HCT116 (cell line): ENCODE measurements around the gene NCDN. TPM values are rescaled to one million over a fixed set of nuclear protein-coding genes. Genes with fewer than 3 reads are reported as not detected.

Source experiments
- ATAC-seq: fragments of 200-7000 bp; cut with Tn5 transposase; 2 replicates; pipeline ENCODE4 v1.9.1; 2020; ENCODE audit warnings: mild to moderate bottlenecking, moderate library complexity
- BruUV-seq: library from RNA; stranded (reverse); fragments of 400-500 nt; replicated peaks from 2 replicates; lab custom pipeline; 2021; lab: Mats Ljungman, UMichigan
- CTCF ChIA-PET: fragments of 300-600 bp; sonication (Branson Sonifier 250); formaldehyde crosslinking; loops from one replicate; lab custom pipeline; 2021; ENCODE audit warnings: antibody characterized with exemption; lab: Charles Lee
- POLR2A ChIA-PET: fragments of 300-600, 350-600 bp; sonication (Branson Sonifier 250); formaldehyde crosslinking; loops from one replicate; lab custom pipeline; 2021; ENCODE audit warnings: antibody characterized with exemption; lab: Charles Lee
- RAD21 ChIA-PET, 2 experiments: fragments of 300-600 bp; sonication (Branson Sonifier 250); formaldehyde crosslinking; loops; one replicate each; lab custom pipeline; 2023; ENCODE audit warnings: low total read pairs in 2 of 2; ENCODE audit not compliant: uncharacterized antibody in 2 of 2, unreplicated experiment in 2 of 2, low non-redundant PET in 1 of 2; lab: Charles Lee
- DNase-seq: peaks from one replicate; pipeline ENCODE4 v3.0.0-alpha.2; 2010; ENCODE audit warnings: low read depth, low spot score
- H2AFZ ChIP-seq: fragments of 200-600 bp; shearing (Covaris generic), sonication (generic); 2 replicates; pipeline ENCODE4 v1.6.1; 2017; ENCODE audit warnings: low read depth, mixed run types, mixed read lengths, antibody characterized with exemption, low read length; ENCODE audit not compliant: poor library complexity, severe bottlenecking
- H3K27ac ChIP-seq: 2 replicates; pipeline ENCODE4 v1.5.1; 2012; ENCODE audit warnings: low read depth, low read length
- H3K27me3 ChIP-seq: fragments of 200-600 bp; sonication (generic); 2 replicates; pipeline ENCODE4 v1.6.1; 2016; ENCODE audit warnings: mixed run types, low read length, mixed read lengths; ENCODE audit not compliant: insufficient read depth
- H3K36me3 ChIP-seq, 2 experiments: fragments of 200-500 bp in 1 of 2; fragments of 200-600 bp in 1 of 2; sonication (Bioruptor generic) in 1 of 2; sonication (generic) in 1 of 2; 2 replicates each; pipeline versions ENCODE4 v1.5.1 to v1.6.1; 2014 to 2016; ENCODE audit warnings: low read length in 2 of 2, inconsistent platforms in 1 of 2, mixed read lengths in 1 of 2, mixed run types in 1 of 2; ENCODE audit not compliant: insufficient read depth in 2 of 2, control insufficient read depth in 1 of 2
- H3K4me1 ChIP-seq, 2 experiments: fragments of 200-600 bp in 1 of 2; sonication (generic) in 1 of 2; 2 replicates each; pipeline versions ENCODE4 v1.5.1 to v1.6.1; 2012 to 2017; ENCODE audit warnings: low read length in 2 of 2, inconsistent platforms in 1 of 2, mild to moderate bottlenecking in 1 of 2, mixed read lengths in 1 of 2, mixed run types in 1 of 2, moderate library complexity in 1 of 2; ENCODE audit not compliant: insufficient read depth in 2 of 2, control insufficient read depth in 1 of 2
- H3K4me2 ChIP-seq: fragments of 200-600 bp; sonication (generic); 2 replicates; pipeline ENCODE4 v1.6.1; 2017; ENCODE audit warnings: mixed run types, low read length, mixed read lengths
- H3K4me3 ChIP-seq, 2 experiments: fragments of 200-600 bp in 1 of 2; sonication (generic) in 1 of 2; replicated peaks in 1 of 2; 2 replicates each; pipeline ENCODE4 v1.5.1; 2011 to 2016; ENCODE audit warnings: low read length in 2 of 2, control low read depth in 1 of 2, low read depth in 1 of 2, mild to moderate bottlenecking in 1 of 2, mixed read lengths in 1 of 2, mixed run types in 1 of 2
- H3K79me2 ChIP-seq: fragments of 200-600 bp; sonication (generic); 2 replicates; pipeline ENCODE4 v1.6.1; 2017; ENCODE audit warnings: mild to moderate bottlenecking, mixed run types, low read length, moderate library complexity, mixed read lengths; ENCODE audit not compliant: insufficient read depth
- H3K9ac ChIP-seq: fragments of 200-600 bp; sonication (generic); 2 replicates; pipeline ENCODE4 v1.6.1; 2016; ENCODE audit warnings: low read length, mixed read lengths
- H3K9me2 ChIP-seq: fragments of 200-600 bp; sonication (generic), shearing (Covaris generic); 2 replicates; pipeline ENCODE4 v1.6.1; 2017; ENCODE audit warnings: mixed run types, mild to moderate bottlenecking, moderate library complexity; ENCODE audit not compliant: insufficient read depth
- H3K9me3 ChIP-seq, 2 experiments: fragments of 200-500 bp in 1 of 2; fragments of 200-600 bp in 1 of 2; sonication (Bioruptor generic) in 1 of 2; sonication (generic) in 1 of 2; 2 replicates each; pipeline ENCODE4 v1.6.1; 2014 to 2017; ENCODE audit warnings: low read length in 2 of 2, mixed read lengths in 2 of 2, inconsistent platforms in 1 of 2, low read depth in 1 of 2, mild to moderate bottlenecking in 1 of 2, mixed run types in 1 of 2, moderate library complexity in 1 of 2; ENCODE audit not compliant: control insufficient read depth in 1 of 2, insufficient read depth in 1 of 2
- H4K20me1 ChIP-seq: fragments of 200-600 bp; sonication (generic), shearing (Covaris generic); 2 replicates; pipeline ENCODE4 v1.6.1; 2017; ENCODE audit warnings: mixed run types, mild to moderate bottlenecking, moderate library complexity; ENCODE audit not compliant: insufficient read depth
- CBX3 ChIP-seq: IDR thresholded peaks from 2 replicates; pipeline ENCODE4 v1.6.1; 2012; ENCODE audit warnings: low read depth
- CEBPB ChIP-seq: IDR thresholded peaks from 2 replicates; pipeline ENCODE4 v1.6.1; 2012; ENCODE audit warnings: low read depth
- ELF1 ChIP-seq: IDR thresholded peaks from 2 replicates; pipeline ENCODE4 v1.6.1; 2012; ENCODE audit warnings: low read depth, borderline replicate concordance
- EZH2phosphoT487 ChIP-seq: fragments of 200-600 bp; IDR thresholded peaks from 2 replicates; pipeline ENCODE4 v1.6.1; 2018; ENCODE audit warnings: antibody characterized with exemption, borderline replicate concordance
- FOSL1 ChIP-seq: IDR thresholded peaks from 2 replicates; pipeline ENCODE4 v1.6.1; 2012; ENCODE audit warnings: low read depth
- RAD21 ChIP-seq: IDR thresholded peaks from 2 replicates; pipeline ENCODE4 v1.6.1; 2012; ENCODE audit warnings: low read depth, mild to moderate bottlenecking
- SP1 ChIP-seq: IDR thresholded peaks from 2 replicates; pipeline ENCODE4 v1.6.1; 2012; ENCODE audit warnings: low read depth
- TCF7L2 ChIP-seq: IDR thresholded peaks from 2 replicates; pipeline ENCODE4 v1.7.0; 2011; ENCODE audit warnings: borderline replicate concordance, inconsistent platforms; ENCODE audit not compliant: insufficient read depth, insufficient read length; ENCODE audit errors: extremely low read depth
- ZNF274 ChIP-seq: fragments of 200-500 bp; sonication (Bioruptor generic); IDR thresholded peaks from 2 replicates; pipeline ENCODE4 v1.6.1; 2014; ENCODE audit warnings: mild to moderate bottlenecking, low read depth, low read length, inconsistent platforms
- intact Hi-C: fragments of 100-400 bp; cut with micrococcal nuclease; formaldehyde crosslinking; loops from 2 replicates; pipeline ENCODE4 v1.10.0; 2022
- total RNA-seq: library from RNA; stranded (reverse); gene quantifications from one replicate; pipeline ENCODE4 v1.2.1, GENCODE V29; 2021; ENCODE audit not compliant: unreplicated experiment
- TF ChIP-seq, protein P1 (sequence below): IDR thresholded peaks from 2 replicates; pipeline ENCODE4 v1.6.1; 2012
- TF ChIP-seq, protein P2 (sequence below): IDR thresholded peaks from 2 replicates; pipeline ENCODE4 v1.6.1; 2011; ENCODE audit warnings: mild to moderate bottlenecking, low read length, moderate library complexity; ENCODE audit not compliant: insufficient replicate concordance; ENCODE audit errors: extremely low read depth
- TF ChIP-seq, protein P3 (sequence below), 3 experiments: fragments of 200-600 bp in 1 of 3; sonication (generic) in 1 of 3; IDR thresholded peaks in 2 of 3; conservative IDR thresholded peaks in 1 of 3; 2 replicates each; pipeline ENCODE4 v1.5.1; 2012 to 2017; ENCODE audit warnings: low read depth in 2 of 3, low read length in 2 of 3, antibody characterized with exemption in 1 of 3, borderline replicate concordance in 1 of 3, control low read depth in 1 of 3, mild to moderate bottlenecking in 1 of 3, mixed read lengths in 1 of 3, mixed run types in 1 of 3, moderate library complexity in 1 of 3; ENCODE audit not compliant: insufficient read depth in 1 of 3
- TF ChIP-seq, protein P4 (sequence below): IDR thresholded peaks from 2 replicates; pipeline ENCODE4 v1.6.1; 2012; ENCODE audit warnings: low read depth

Gene NCDN
- total RNA-seq, 1 experiment from 2014 or later, result 24.5 TPM

DNA sequence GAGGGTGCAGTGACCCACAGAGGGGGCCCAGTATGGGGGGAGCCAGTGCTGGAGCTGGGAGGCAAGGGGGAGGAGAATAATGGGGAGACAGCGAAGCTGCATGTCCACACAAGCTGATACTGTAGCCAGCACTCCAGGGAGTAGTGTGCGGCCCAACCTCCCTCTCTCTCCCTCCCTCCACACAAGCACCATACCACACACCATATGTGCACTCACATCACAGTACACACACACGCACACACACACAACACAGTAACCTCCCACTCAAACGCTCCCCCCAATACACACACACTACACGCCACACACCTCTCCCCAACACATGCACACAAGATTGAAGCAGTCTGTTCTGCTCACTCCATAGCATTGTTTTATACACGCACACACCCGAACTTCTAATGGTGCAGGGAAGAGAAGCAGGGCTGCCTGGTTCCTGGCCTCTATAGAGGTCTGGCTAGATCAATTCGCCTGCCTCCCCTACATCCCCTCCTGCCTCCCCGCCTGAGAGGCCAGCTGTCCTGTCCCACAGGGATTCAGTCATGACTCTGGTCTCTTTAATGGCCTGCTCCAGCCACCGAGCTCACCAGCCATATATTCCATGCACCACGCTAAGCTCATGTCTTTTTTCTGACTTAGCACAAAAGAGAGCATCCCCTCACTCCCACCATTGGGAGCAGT is 3.8 kb downstream of the NCDN start:
- Histone ChIP-seq H3K4me3 (no peak overlapping the region), H4K20me1 (no peaks in the 10 kb centered on the region), H3K9ac (no peak overlapping the region), H2AFZ (no peak overlapping the region), H3K79me2 (peaks cover 21% of the 10 kb centered on the region), H3K4me2 (no peak overlapping the region), H3K27me3 (no peaks in the 10 kb centered on the region), H3K4me1 (peaks cover 3 to 12% of the 10 kb centered on the region in 2 experiments; a peak in 2 of 4 replicates), H3K9me2 (no peaks in the 10 kb centered on the region), H3K36me3 (peaks cover 4 to 7% of the 10 kb centered on the region in 2 experiments; a peak in 3 of 4 replicates), H3K27ac (no peak overlapping the region), H3K9me3 (no peaks in the 10 kb centered on the region)
- ChIA-PET CTCF (interaction anchor here (0.5 kb wide), 1 partner anchor 701 kb away, joined by 3 read pairs; no protein-coding TSS in a partner anchor), POLR2A (no interaction called here), RAD21 (no interaction called here)
- intact Hi-C loops, result no loop called here
- ATAC-seq (no peak), DNase-seq (no peak)
- TF ChIP-seq, protein P1, sequence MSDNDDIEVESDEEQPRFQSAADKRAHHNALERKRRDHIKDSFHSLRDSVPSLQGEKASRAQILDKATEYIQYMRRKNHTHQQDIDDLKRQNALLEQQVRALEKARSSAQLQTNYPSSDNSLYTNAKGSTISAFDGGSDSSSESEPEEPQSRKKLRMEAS, result no peak
- TF ChIP-seq, protein P2, sequence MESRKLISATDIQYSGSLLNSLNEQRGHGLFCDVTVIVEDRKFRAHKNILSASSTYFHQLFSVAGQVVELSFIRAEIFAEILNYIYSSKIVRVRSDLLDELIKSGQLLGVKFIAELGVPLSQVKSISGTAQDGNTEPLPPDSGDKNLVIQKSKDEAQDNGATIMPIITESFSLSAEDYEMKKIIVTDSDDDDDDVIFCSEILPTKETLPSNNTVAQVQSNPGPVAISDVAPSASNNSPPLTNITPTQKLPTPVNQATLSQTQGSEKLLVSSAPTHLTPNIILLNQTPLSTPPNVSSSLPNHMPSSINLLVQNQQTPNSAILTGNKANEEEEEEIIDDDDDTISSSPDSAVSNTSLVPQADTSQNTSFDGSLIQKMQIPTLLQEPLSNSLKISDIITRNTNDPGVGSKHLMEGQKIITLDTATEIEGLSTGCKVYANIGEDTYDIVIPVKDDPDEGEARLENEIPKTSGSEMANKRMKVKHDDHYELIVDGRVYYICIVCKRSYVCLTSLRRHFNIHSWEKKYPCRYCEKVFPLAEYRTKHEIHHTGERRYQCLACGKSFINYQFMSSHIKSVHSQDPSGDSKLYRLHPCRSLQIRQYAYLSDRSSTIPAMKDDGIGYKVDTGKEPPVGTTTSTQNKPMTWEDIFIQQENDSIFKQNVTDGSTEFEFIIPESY, result no peak
- no peak for TF ChIP-seq RAD21
- TF ChIP-seq CEBPB, result no peak
- TF ChIP-seq, protein P3, sequence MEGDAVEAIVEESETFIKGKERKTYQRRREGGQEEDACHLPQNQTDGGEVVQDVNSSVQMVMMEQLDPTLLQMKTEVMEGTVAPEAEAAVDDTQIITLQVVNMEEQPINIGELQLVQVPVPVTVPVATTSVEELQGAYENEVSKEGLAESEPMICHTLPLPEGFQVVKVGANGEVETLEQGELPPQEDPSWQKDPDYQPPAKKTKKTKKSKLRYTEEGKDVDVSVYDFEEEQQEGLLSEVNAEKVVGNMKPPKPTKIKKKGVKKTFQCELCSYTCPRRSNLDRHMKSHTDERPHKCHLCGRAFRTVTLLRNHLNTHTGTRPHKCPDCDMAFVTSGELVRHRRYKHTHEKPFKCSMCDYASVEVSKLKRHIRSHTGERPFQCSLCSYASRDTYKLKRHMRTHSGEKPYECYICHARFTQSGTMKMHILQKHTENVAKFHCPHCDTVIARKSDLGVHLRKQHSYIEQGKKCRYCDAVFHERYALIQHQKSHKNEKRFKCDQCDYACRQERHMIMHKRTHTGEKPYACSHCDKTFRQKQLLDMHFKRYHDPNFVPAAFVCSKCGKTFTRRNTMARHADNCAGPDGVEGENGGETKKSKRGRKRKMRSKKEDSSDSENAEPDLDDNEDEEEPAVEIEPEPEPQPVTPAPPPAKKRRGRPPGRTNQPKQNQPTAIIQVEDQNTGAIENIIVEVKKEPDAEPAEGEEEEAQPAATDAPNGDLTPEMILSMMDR (IDR thresholded peaks at IDR 0.05 in 2 of 3, conservative IDR thresholded peaks at IDR 0.05 in 1 of 3; ENCODE audit: borderline replicate concordance in 1 of 3, insufficient read depth in 1 of 3, low read depth in 2 of 3, low read length in 2 of 3), result no peak
- no peak for TF ChIP-seq ELF1
- TF ChIP-seq, protein P4, sequence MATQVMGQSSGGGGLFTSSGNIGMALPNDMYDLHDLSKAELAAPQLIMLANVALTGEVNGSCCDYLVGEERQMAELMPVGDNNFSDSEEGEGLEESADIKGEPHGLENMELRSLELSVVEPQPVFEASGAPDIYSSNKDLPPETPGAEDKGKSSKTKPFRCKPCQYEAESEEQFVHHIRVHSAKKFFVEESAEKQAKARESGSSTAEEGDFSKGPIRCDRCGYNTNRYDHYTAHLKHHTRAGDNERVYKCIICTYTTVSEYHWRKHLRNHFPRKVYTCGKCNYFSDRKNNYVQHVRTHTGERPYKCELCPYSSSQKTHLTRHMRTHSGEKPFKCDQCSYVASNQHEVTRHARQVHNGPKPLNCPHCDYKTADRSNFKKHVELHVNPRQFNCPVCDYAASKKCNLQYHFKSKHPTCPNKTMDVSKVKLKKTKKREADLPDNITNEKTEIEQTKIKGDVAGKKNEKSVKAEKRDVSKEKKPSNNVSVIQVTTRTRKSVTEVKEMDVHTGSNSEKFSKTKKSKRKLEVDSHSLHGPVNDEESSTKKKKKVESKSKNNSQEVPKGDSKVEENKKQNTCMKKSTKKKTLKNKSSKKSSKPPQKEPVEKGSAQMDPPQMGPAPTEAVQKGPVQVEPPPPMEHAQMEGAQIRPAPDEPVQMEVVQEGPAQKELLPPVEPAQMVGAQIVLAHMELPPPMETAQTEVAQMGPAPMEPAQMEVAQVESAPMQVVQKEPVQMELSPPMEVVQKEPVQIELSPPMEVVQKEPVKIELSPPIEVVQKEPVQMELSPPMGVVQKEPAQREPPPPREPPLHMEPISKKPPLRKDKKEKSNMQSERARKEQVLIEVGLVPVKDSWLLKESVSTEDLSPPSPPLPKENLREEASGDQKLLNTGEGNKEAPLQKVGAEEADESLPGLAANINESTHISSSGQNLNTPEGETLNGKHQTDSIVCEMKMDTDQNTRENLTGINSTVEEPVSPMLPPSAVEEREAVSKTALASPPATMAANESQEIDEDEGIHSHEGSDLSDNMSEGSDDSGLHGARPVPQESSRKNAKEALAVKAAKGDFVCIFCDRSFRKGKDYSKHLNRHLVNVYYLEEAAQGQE, result no peak
- no peak for TF ChIP-seq EZH2phosphoT487
- TF ChIP-seq SP1, result no peak
- no peak for TF ChIP-seq ZNF274
- no peak for TF ChIP-seq TCF7L2
- TF ChIP-seq CBX3, result no peak
- TF ChIP-seq FOSL1, result no peak
- BruUV-seq, result no TSS peak
